Mammary epithelial cell (primary cell): Measurements from ENCODE around the gene PLEKHG1.

ENCODE experiments used
- EZH2 ChIP-seq: IDR thresholded peaks from 2 replicates; pipeline ENCODE4 v1.6.1; 2012; ENCODE audit warnings: low read length, inconsistent platforms, borderline replicate concordance
- TF ChIP-seq, protein P1 (sequence below), 2 donors: IDR thresholded peaks in 1 of 2; conservative IDR thresholded peaks in 1 of 2; 2 replicates each; pipeline ENCODE4 v1.5.1; 2011 to 2012; ENCODE audit warnings: inconsistent platforms in 2 of 2, low read length in 2 of 2, mild to moderate bottlenecking in 2 of 2, control low read depth in 1 of 2, low read depth in 1 of 2; ENCODE audit not compliant: insufficient read depth in 1 of 2; ENCODE audit errors: extremely low read depth in 1 of 2

DNA sequence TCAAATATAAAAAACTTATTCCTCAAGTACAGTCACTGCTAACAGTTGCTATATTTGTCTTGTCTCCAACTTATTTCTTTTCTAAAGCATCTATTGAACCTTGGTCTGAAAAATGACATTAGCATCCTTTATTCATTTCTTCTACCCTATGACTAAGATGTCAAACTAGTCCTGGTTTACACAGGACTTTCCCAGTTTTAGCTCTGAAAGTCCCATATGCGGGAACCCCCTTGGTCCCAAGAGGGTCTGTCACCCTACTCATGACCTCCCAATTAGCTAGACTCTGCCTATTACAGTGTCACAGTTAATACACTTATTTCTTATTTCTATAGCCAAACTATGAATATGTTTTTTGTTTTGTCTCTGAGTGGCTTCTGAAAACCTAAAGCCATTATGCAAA lies 37.1 kb downstream of the PLEKHG1 start:
- TF ChIP-seq EZH2 = no peak
- TF ChIP-seq, protein P1, sequence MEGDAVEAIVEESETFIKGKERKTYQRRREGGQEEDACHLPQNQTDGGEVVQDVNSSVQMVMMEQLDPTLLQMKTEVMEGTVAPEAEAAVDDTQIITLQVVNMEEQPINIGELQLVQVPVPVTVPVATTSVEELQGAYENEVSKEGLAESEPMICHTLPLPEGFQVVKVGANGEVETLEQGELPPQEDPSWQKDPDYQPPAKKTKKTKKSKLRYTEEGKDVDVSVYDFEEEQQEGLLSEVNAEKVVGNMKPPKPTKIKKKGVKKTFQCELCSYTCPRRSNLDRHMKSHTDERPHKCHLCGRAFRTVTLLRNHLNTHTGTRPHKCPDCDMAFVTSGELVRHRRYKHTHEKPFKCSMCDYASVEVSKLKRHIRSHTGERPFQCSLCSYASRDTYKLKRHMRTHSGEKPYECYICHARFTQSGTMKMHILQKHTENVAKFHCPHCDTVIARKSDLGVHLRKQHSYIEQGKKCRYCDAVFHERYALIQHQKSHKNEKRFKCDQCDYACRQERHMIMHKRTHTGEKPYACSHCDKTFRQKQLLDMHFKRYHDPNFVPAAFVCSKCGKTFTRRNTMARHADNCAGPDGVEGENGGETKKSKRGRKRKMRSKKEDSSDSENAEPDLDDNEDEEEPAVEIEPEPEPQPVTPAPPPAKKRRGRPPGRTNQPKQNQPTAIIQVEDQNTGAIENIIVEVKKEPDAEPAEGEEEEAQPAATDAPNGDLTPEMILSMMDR (conservative IDR thresholded peaks at IDR 0.05 in 1 of 2, IDR thresholded peaks at IDR 0.05 in 1 of 2; ENCODE audit: extremely low read depth in 1 of 2, insufficient read depth in 1 of 2, low read depth in 1 of 2, low read length in 2 of 2) = no peak
